ENCODE measurements around the gene GJA3.
A peak's percentile ranks its signal among the peaks of the same experiment; 100 is the strongest.

GJA3 gene

GRCh38 chr13:20136781-20137703 lies 23.8 kb downstream of the GJA3 start:
- peak; percentile 52 for TF ChIP-seq CTCF (IDR thresholded peaks at IDR 0.05)

- TF ChIP-seq CTCF (IDR thresholded peaks at IDR 0.05) = no peak
Observed at GRCh38 chr13:20134732-20135131, 26.1 kb downstream of the GJA3 start.

GRCh38 chr13:20132052-20132634 lies 28.7 kb downstream of the GJA3 start:
- no peak for TF ChIP-seq CTCF (IDR thresholded peaks at IDR 0.05)

- TF ChIP-seq CTCF (IDR thresholded peaks at IDR 0.05) = no peak
Observed at GRCh38 chr13:20131057-20131832, 29.6 kb downstream of the GJA3 start.

GRCh38 chr13:20130652-20131051 lies 30.2 kb downstream of the GJA3 start:
- no peak for TF ChIP-seq CTCF (IDR thresholded peaks at IDR 0.05)

GRCh38 chr13:20130012-20130411 lies 30.8 kb downstream of the GJA3 start:
- no peak for TF ChIP-seq CTCF (IDR thresholded peaks at IDR 0.05)

- no peak for TF ChIP-seq CTCF (IDR thresholded peaks at IDR 0.05)
Observed at GRCh38 chr13:20129076-20129475, 31.8 kb downstream of the GJA3 start.

All from LNCAP (cell line).